ENCODE measurements around the gene SHMT2. TPM values are rescaled to one million over a fixed set of nuclear protein-coding genes. Genes with fewer than 3 reads are reported as not detected.

Gene SHMT2
- total RNA-seq, 1 donor from 2014 or later, result 162 TPM

DNA sequence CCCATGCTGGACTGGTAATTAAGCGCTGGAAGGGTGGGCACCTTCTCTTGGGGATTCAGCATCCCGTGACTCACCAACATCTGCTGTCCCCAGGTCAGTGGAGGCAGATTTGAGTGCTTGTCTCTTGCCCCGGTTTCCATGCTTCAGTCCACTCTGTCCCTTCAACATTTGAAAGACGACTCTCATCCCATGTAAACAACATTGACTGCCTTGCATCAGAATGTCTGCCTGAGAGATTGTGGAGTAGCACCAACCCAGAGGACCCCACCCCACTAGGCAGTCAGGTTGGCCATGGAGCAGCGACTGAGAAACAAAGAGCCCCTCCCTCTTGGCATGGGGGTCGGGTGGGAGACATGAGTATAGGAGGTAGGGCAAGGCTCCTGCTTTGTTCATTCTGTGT lies 26.4 kb downstream of the SHMT2 start:
- DNase-seq (ENCODE audit: low spot score, unreplicated experiment), result no peak
- Mint-ChIP-seq H3K4me3 (ENCODE audit: low read depth) (no peak overlapping the region), H3K36me3 (ENCODE audit: insufficient read depth) (peaks cover 11% of the 10 kb centered on the region), H3K27me3 (no peaks in the 10 kb centered on the region), H3K9me3 (ENCODE audit: low read depth) (no peaks in the 10 kb centered on the region), H3K4me1 (ENCODE audit: low read depth) (no peaks in the 10 kb centered on the region), H3K27ac (no peak overlapping the region)
- TF ChIP-seq, protein P1, sequence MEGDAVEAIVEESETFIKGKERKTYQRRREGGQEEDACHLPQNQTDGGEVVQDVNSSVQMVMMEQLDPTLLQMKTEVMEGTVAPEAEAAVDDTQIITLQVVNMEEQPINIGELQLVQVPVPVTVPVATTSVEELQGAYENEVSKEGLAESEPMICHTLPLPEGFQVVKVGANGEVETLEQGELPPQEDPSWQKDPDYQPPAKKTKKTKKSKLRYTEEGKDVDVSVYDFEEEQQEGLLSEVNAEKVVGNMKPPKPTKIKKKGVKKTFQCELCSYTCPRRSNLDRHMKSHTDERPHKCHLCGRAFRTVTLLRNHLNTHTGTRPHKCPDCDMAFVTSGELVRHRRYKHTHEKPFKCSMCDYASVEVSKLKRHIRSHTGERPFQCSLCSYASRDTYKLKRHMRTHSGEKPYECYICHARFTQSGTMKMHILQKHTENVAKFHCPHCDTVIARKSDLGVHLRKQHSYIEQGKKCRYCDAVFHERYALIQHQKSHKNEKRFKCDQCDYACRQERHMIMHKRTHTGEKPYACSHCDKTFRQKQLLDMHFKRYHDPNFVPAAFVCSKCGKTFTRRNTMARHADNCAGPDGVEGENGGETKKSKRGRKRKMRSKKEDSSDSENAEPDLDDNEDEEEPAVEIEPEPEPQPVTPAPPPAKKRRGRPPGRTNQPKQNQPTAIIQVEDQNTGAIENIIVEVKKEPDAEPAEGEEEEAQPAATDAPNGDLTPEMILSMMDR (IDR thresholded peaks at IDR 0.05; ENCODE audit: unreplicated experiment), result no peak

DNA sequence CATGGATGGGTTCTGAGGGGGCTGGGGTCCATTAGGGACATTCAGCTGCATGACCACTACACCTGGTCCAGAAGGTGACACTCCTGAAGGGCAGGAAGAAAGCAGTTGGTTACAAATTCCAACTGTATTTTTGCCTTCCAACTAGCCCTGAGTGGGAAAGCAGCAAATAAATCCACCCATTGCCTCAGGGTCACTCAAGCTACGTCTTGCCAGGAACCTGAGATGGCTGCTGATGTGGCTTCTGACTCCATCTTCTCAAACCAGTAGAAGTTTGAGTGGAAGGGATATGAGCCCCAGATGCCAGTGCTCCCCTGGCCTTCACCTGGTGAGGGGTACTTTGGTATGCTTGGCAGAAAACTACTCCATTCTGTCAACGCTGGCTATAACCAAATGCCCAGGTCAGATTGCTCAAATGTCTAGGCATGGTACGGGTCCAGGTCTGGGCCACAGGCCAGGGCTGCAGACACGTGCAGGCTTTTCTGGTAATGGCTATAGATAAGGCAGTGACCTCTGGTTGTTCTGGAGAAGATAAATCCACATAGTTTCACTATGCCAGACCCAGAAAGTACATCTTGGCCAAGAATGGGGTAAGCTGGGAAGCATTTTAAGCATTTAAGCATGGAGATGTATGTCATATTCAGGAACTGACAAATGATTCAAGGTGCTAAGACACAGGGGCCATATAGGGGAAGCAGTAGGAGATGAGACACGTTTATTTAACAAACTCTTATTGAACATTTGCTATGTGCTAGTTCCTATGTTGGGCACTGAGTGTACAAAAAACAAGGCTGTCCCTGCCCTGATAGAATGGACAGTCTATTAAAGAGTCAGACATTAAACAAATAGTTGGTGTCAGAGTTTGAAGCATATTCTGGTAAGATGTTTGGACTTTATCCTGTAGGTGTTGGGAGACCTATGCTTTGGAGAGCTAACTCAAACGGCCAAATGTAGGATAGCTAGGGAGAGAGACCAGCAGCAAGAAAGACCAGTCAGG lies 29.8 kb downstream of the SHMT2 start:
- Mint-ChIP-seq H3K27me3 (no peaks in the 10 kb centered on the region), H3K4me3 (ENCODE audit: low read depth) (no peak overlapping the region), H3K36me3 (ENCODE audit: insufficient read depth) (peaks cover 13% of the 10 kb centered on the region), H3K27ac (no peak overlapping the region), H3K9me3 (ENCODE audit: low read depth) (no peaks in the 10 kb centered on the region), H3K4me1 (ENCODE audit: low read depth) (no peaks in the 10 kb centered on the region)
- DNase-seq (ENCODE audit: low spot score, unreplicated experiment), result no peak
- TF ChIP-seq, protein P1 (IDR thresholded peaks at IDR 0.05; ENCODE audit: unreplicated experiment), result no peak

DNA sequence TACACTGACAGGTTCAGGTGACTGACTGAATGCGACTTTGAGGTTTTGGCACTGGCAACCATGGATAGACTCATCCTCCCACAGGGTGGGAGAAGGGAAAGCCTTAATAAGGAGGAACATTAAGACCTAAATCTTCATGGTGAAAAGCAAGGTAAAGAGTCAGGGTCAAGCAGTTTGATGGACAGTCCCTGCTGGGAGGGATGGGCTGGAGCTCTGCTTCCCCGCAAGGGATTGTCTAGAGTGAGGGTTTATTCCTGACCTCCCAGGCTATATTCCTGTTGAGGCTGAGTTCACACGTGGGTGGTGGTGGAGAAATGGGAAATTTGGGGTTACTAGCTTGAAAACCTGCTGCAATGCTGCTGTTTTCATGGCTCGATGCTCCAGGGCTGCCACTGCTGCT lies 30.9 kb downstream of the SHMT2 start:
- Mint-ChIP-seq H3K27ac (no peak overlapping the region), H3K36me3 (ENCODE audit: insufficient read depth) (peaks cover 15% of the 10 kb centered on the region), H3K27me3 (no peaks in the 10 kb centered on the region), H3K4me3 (ENCODE audit: low read depth) (no peak overlapping the region), H3K9me3 (ENCODE audit: low read depth) (no peaks in the 10 kb centered on the region), H3K4me1 (ENCODE audit: low read depth) (no peaks in the 10 kb centered on the region)
- TF ChIP-seq, protein P1 (IDR thresholded peaks at IDR 0.05; ENCODE audit: unreplicated experiment), result no peak
- no peak for DNase-seq (ENCODE audit: low spot score, unreplicated experiment)

DNA sequence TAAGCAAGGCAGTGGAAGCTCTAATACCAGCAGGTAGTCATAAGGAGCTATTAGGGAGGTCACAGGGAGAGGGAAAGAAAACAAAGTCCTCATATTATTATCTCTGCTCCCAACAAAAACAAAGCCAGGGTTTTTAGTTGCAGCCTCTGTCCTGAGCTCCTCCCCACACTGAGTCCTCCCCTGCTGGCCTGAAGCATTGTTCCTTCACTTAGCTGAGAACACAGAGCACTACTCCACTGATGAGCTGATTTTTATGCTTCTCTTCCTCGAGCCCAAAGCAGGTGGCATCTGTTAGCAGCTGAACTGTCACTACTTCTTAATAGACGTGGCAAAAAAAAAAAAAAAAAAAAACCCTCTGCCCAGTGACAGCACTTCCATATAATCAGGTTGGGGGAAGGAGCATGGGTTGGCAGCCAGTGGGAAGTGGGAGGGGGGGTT lies 31.9 kb downstream of the SHMT2 start:
- TF ChIP-seq, protein P1 (IDR thresholded peaks at IDR 0.05; ENCODE audit: unreplicated experiment), result no peak
- Mint-ChIP-seq H3K9me3 (ENCODE audit: low read depth) (no peaks in the 10 kb centered on the region), H3K4me1 (ENCODE audit: low read depth) (no peaks in the 10 kb centered on the region), H3K4me3 (ENCODE audit: low read depth) (no peak overlapping the region), H3K27ac (no peak overlapping the region), H3K27me3 (no peaks in the 10 kb centered on the region), H3K36me3 (ENCODE audit: insufficient read depth) (peaks cover 15% of the 10 kb centered on the region)
- DNase-seq (ENCODE audit: low spot score, unreplicated experiment), result no peak

DNA sequence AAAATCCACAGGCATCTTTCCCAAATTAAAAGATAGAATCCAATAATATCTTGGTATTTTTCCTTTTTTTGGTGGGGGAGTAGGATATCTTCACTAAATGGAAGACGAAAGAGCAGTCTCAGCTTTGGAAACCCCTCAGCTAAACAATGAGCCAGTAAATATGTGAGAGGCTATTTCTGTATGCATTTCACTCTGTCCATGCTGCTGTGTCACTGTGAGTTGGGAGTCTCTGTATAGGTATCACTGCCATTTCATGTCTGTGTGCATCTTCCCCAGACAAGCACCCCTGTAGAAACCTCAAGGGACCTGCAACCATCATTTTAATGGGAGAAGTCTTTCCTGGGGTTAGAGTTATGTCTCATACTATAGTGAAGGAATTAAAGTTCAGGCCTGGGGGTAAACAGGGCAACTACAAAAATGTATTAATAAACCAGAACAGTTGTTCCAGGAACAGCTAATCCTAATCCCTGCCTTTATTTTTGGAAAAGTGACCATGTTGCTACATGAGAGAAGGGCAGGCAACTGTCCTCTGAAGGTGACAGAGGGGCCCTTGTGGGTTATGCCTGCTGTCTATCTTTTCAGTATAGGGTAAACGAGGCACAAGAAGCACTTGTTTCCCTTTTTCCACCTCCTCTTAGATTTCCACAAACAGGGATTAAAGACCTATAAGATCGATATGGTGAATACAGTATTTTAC lies 32.8 kb downstream of the SHMT2 start:
- TF ChIP-seq, protein P1 (IDR thresholded peaks at IDR 0.05; ENCODE audit: unreplicated experiment), result no peak
- H3K27ac Mint-ChIP-seq, result no peak overlapping the region
- no peak overlapping the region for H3K4me3 Mint-ChIP-seq (ENCODE audit: low read depth)
- H3K27me3 Mint-ChIP-seq, result no peaks in the 10 kb centered on the region
- H3K9me3 Mint-ChIP-seq (ENCODE audit: low read depth), result no peaks in the 10 kb centered on the region
- peaks cover 14% of the 10 kb centered on the region for H3K36me3 Mint-ChIP-seq (ENCODE audit: insufficient read depth)
- DNase-seq (ENCODE audit: low spot score, unreplicated experiment), result no peak
- no peaks in the 10 kb centered on the region for H3K4me1 Mint-ChIP-seq (ENCODE audit: low read depth)
